SK-N-MC (cell line): ENCODE results near the gene PDE3B.

Experiments
- EZH2 ChIP-seq: fragments of 200-600 bp; sonication (generic); IDR thresholded peaks from one replicate; pipeline ENCODE4 v1.6.1; 2017; ENCODE audit warnings: antibody characterized with exemption
- POLR2AphosphoS5 ChIP-seq: IDR thresholded peaks from 2 replicates; pipeline ENCODE4 v1.6.1; 2012; ENCODE audit warnings: mild to moderate bottlenecking, low read depth, low read length, borderline replicate concordance

GRCh38 chr11:14750911-14751310 lies 107.3 kb downstream of the PDE3B start:
- no peak for TF ChIP-seq EZH2
- no peak for TF ChIP-seq POLR2AphosphoS5
